ENCODE results near the gene CPT1C.

GRCh38 chr19:49763230-49763629 lies 72.3 kb downstream of the CPT1C start, which contains the start of gene TSKS:
- TF ChIP-seq POLR2A (IDR thresholded peaks at IDR 0.05; ENCODE audit: low read length) (no peak), JUNB (IDR thresholded peaks at IDR 0.05) (no peak), CHD2 (IDR thresholded peaks at IDR 0.05; ENCODE audit: low read length, partially characterized antibody) (no peak), ESRRA (IDR thresholded peaks at IDR 0.05; ENCODE audit: borderline replicate concordance, low read length) (no peak)
- TF ChIP-seq, protein P1, sequence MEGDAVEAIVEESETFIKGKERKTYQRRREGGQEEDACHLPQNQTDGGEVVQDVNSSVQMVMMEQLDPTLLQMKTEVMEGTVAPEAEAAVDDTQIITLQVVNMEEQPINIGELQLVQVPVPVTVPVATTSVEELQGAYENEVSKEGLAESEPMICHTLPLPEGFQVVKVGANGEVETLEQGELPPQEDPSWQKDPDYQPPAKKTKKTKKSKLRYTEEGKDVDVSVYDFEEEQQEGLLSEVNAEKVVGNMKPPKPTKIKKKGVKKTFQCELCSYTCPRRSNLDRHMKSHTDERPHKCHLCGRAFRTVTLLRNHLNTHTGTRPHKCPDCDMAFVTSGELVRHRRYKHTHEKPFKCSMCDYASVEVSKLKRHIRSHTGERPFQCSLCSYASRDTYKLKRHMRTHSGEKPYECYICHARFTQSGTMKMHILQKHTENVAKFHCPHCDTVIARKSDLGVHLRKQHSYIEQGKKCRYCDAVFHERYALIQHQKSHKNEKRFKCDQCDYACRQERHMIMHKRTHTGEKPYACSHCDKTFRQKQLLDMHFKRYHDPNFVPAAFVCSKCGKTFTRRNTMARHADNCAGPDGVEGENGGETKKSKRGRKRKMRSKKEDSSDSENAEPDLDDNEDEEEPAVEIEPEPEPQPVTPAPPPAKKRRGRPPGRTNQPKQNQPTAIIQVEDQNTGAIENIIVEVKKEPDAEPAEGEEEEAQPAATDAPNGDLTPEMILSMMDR (IDR thresholded peaks at IDR 0.05): no peak
